K562 (cell line): ENCODE measurements around the gene PPIF. TPM values are rescaled to one million over a fixed set of nuclear protein-coding genes. Genes with fewer than 3 reads are reported as not detected.

Experiments
- BRD9 ChIP-seq: fragments of 450-650 bp; IDR thresholded peaks from 2 replicates; pipeline ENCODE4 v1.6.1; 2018; ENCODE audit warnings: low read depth; ENCODE audit not compliant: partially characterized antibody
- CBFA2T2 ChIP-seq: fragments of 450-650 bp; conservative IDR thresholded peaks from 2 replicates; pipeline ENCODE4 v1.6.1; 2017; ENCODE audit warnings: mild to moderate bottlenecking
- CSDE1 ChIP-seq, 2 experiments: fragments of 450-650 bp; IDR thresholded peaks; 2 replicates each; pipeline ENCODE4 v1.6.1; 2016; ENCODE audit warnings: mild to moderate bottlenecking in 1 of 2
- KAT8 ChIP-seq: fragments of 450-650 bp; IDR thresholded peaks from 2 replicates; pipeline ENCODE4 v1.6.1; 2016; ENCODE audit warnings: low read depth, mild to moderate bottlenecking
- MAFF ChIP-seq: IDR thresholded peaks from 2 replicates; pipeline ENCODE4 v1.6.1; 2012; ENCODE audit warnings: low read length, improper control_type of control experiment
- ZBTB7A ChIP-seq: IDR thresholded peaks from 2 replicates; pipeline ENCODE4 v1.6.1; 2011; ENCODE audit warnings: low read depth, mild to moderate bottlenecking, low read length, moderate library complexity, borderline replicate concordance; ENCODE audit not compliant: control insufficient read depth
- ZNF347 ChIP-seq: fragments of 450-650 bp; formaldehyde crosslinking; IDR thresholded peaks from 2 replicates; pipeline ENCODE4 v1.4.0; 2020; ENCODE audit warnings: low read depth, mild to moderate bottlenecking, moderate library complexity
- ZNF431 ChIP-seq: sonication (generic); formaldehyde crosslinking; IDR thresholded peaks from 2 replicates; pipeline ENCODE4 v1.8.0; 2022; ENCODE audit warnings: mild to moderate bottlenecking, missing genetic modification reagents
- ZNF696 ChIP-seq: fragments of 250-450 bp; sonication (Bioruptor Pico); conservative IDR thresholded peaks from 2 replicates; pipeline ENCODE4 v1.4.0; 2020; ENCODE audit warnings: mild to moderate bottlenecking, moderate library complexity
- polyA plus RNA-seq, 8 experiments: library from polyadenylated mRNA; depleted of rRNA in 4 of 8; stranded (reverse) in 5 of 8; unstranded in 3 of 8; fragments of >200 nt; fragmentation: Nextera tagmentation in 2 of 8; fragmentation: Illumina TruSeq in 1 of 8; extraction: Ambion mirVana in 2 of 8; extraction: Trizol in 1 of 8; gene quantifications; 2 replicates each; pipeline versions ENCODE4 v1.2.1 to v1.2.3, GENCODE V29; 2011 to 2014; ENCODE audit warnings: inconsistent platforms in 1 of 8, missing spikeins in 1 of 8
- total RNA-seq, 7 experiments: library from RNA; depleted of rRNA in 6 of 7; stranded (reverse); fragments of >200 nt in 6 of 7; fragmentation: Illumina TruSeq in 2 of 7; extraction: Trizol in 2 of 7; gene quantifications; 2 replicates each; pipeline versions ENCODE4 v1.2.1 to v1.2.3, GENCODE V29; 2011 to 2021; ENCODE audit warnings: low replicate concordance in 1 of 7
- TF ChIP-seq, protein P1 (sequence below), 2 experiments: fragments of 450-650 bp; IDR thresholded peaks; 2 replicates each; pipeline ENCODE4 v1.6.1; 2018; ENCODE audit warnings: mild to moderate bottlenecking in 2 of 2, low read depth in 1 of 2; ENCODE audit not compliant: partially characterized antibody in 2 of 2

Gene PPIF
- total and polyA plus RNA-seq, 9 of the 15 experiments (the other 6 are each of a cell fraction or from before 2014, with no cell fraction given), result 40.9 to 287 (median 117) TPM

DNA sequence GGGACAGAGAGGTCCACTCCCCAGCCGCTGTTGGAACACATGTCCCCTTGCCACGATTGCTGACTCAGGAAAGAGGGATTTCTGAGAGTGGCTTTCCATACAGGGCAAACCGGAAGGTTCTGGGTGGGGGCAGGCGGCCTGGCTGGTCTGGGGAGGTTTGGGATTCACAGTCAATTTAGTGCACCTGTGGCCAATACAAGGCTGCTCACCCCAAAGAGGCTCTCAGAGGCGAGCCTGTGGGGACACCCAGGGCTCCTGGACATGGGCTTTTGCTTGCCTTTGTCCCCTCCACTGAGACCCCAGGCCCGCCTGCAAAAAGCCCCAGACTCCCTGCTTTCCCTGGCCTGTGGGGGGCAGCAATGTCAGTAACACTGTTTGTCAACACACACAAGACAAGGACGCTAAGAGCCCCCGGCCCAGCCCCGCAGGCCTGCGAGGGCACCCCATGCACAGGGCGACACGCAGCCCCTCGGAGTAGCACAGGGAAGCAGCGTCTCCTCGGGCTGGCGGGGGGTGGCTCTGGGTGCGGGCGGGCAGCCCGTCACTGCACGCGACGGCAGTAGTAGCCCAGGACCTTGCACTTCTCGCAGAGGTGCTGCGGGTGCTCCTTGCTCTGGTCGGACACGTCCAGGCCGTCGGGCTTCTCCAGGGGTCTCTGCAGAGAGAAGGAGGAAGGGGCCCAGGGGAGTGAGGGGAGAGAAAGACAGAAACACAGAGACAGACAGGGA lies 38.7 kb downstream of the PPIF start (continued):
- no peak for TF ChIP-seq ZNF431 (CRISPR knock-in tag)
- TF ChIP-seq CSDE1 (IDR thresholded peaks at IDR 0.05), result no peak
- TF ChIP-seq CBFA2T2, result no peak
- TF ChIP-seq ZNF696 (CRISPR knock-in tag), result no peak
- no peak for TF ChIP-seq ZNF347 (CRISPR knock-in tag)
- TF ChIP-seq, protein P1, sequence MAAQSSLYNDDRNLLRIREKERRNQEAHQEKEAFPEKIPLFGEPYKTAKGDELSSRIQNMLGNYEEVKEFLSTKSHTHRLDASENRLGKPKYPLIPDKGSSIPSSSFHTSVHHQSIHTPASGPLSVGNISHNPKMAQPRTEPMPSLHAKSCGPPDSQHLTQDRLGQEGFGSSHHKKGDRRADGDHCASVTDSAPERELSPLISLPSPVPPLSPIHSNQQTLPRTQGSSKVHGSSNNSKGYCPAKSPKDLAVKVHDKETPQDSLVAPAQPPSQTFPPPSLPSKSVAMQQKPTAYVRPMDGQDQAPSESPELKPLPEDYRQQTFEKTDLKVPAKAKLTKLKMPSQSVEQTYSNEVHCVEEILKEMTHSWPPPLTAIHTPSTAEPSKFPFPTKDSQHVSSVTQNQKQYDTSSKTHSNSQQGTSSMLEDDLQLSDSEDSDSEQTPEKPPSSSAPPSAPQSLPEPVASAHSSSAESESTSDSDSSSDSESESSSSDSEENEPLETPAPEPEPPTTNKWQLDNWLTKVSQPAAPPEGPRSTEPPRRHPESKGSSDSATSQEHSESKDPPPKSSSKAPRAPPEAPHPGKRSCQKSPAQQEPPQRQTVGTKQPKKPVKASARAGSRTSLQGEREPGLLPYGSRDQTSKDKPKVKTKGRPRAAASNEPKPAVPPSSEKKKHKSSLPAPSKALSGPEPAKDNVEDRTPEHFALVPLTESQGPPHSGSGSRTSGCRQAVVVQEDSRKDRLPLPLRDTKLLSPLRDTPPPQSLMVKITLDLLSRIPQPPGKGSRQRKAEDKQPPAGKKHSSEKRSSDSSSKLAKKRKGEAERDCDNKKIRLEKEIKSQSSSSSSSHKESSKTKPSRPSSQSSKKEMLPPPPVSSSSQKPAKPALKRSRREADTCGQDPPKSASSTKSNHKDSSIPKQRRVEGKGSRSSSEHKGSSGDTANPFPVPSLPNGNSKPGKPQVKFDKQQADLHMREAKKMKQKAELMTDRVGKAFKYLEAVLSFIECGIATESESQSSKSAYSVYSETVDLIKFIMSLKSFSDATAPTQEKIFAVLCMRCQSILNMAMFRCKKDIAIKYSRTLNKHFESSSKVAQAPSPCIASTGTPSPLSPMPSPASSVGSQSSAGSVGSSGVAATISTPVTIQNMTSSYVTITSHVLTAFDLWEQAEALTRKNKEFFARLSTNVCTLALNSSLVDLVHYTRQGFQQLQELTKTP (IDR thresholded peaks at IDR 0.05; ENCODE audit: low read depth in 1 of 2, partially characterized antibody in 2 of 2), result no peak
- no peak for TF ChIP-seq BRD9
- TF ChIP-seq ZBTB7A, result peak; percentile 46; the same call in 1 of the 2 replicates
- TF ChIP-seq KAT8, result no peak
- TF ChIP-seq MAFF, result peak; percentile 16; the same call in 1 of the 2 replicates
- TF ChIP-seq, all 486 proteins: peak for 8
